ENCODE results near the gene CLDN4. TPM values are rescaled to one million over a fixed set of nuclear protein-coding genes. Genes with fewer than 3 reads are reported as not detected.

The CLDN4 gene
- total and polyA plus RNA-seq, 2 experiments from 2014 or later, result 570 to 909 TPM

GRCh38 chr7:73876973-73877372 is 46.2 kb downstream of the CLDN4 start:
- H3K4me3 ChIP-seq, result no peak overlapping the region
- WGBS (ENCODE audit: low lambda C conversion rate, missing lambda C conversion rate), result 93% methylated on average over 12 of the region's 12 CpGs
- no peaks in the 10 kb centered on the region for H3K9me3 ChIP-seq (ENCODE audit: low read depth)
- DNase-seq (ENCODE audit: low spot score), result no peak
- TF ChIP-seq EZH2phosphoT487 (IDR thresholded peaks at IDR 0.05; ENCODE audit: low read depth, severe bottlenecking, unreplicated experiment), result no peak
- no peak for TF ChIP-seq CTCF (IDR thresholded peaks at IDR 0.05; ENCODE audit: poor library complexity)
- TF ChIP-seq EZH2 (IDR thresholded peaks at IDR 0.05; ENCODE audit: borderline replicate concordance), result no peak
- H2AFZ ChIP-seq, result no peak overlapping the region
- H3K36me3 ChIP-seq (replicated peaks; ENCODE audit: insufficient read depth, low read depth), result no peaks in the 10 kb centered on the region
- H3K27ac ChIP-seq, result no peak overlapping the region
- peaks cover 9% of the 10 kb centered on the region for H3K27me3 ChIP-seq
- no peaks in the 10 kb centered on the region for H4K20me1 ChIP-seq (ENCODE audit: insufficient read depth, poor library complexity, severe bottlenecking)
- H3K4me1 ChIP-seq (ENCODE audit: insufficient read depth), result peaks cover 2% of the 10 kb centered on the region
- H3K4me2 ChIP-seq, result no peak overlapping the region
- no peaks in the 10 kb centered on the region for H3K9me2 ChIP-seq (replicated peaks; ENCODE audit: insufficient read depth)
- H3K79me2 ChIP-seq, result no peaks in the 10 kb centered on the region

GRCh38 chr7:73879977-73880681 is 49.3 kb downstream of the CLDN4 start:
- Histone ChIP-seq H3K9me3 (ENCODE audit: low read depth) (no peaks in the 10 kb centered on the region), H3K36me3 (replicated peaks; ENCODE audit: insufficient read depth, low read depth) (no peaks in the 10 kb centered on the region), H3K9me2 (replicated peaks; ENCODE audit: insufficient read depth) (no peaks in the 10 kb centered on the region), H3K27me3 (peaks cover 9% of the 10 kb centered on the region), H3K4me3 (no peak overlapping the region), H3K4me2 (no peak overlapping the region), H2AFZ (no peak overlapping the region), H3K4me1 (ENCODE audit: insufficient read depth) (no peaks in the 10 kb centered on the region), H4K20me1 (ENCODE audit: insufficient read depth, poor library complexity, severe bottlenecking) (no peaks in the 10 kb centered on the region), H3K27ac (no peak overlapping the region), H3K79me2 (no peaks in the 10 kb centered on the region)
- DNase-seq (ENCODE audit: low spot score), result no peak
- TF ChIP-seq CTCF (IDR thresholded peaks at IDR 0.05; ENCODE audit: poor library complexity) (no peak), EZH2 (IDR thresholded peaks at IDR 0.05; ENCODE audit: borderline replicate concordance) (no peak)
- WGBS (ENCODE audit: low lambda C conversion rate, missing lambda C conversion rate), result 55% methylated on average over 18 of the region's 18 CpGs

GRCh38 chr7:73880755-73881328 is 50.0 kb downstream of the CLDN4 start:
- no peak overlapping the region for H2AFZ ChIP-seq
- no peak overlapping the region for H3K4me3 ChIP-seq
- no peaks in the 10 kb centered on the region for H3K9me2 ChIP-seq (replicated peaks; ENCODE audit: insufficient read depth)
- 92% methylated on average over 13 of the region's 13 CpGs for WGBS (ENCODE audit: low lambda C conversion rate, missing lambda C conversion rate)
- DNase-seq (ENCODE audit: low spot score), result no peak
- no peaks in the 10 kb centered on the region for H3K9me3 ChIP-seq (ENCODE audit: low read depth)
- no peak overlapping the region for H3K27ac ChIP-seq
- no peak overlapping the region for H3K4me2 ChIP-seq
- H4K20me1 ChIP-seq (ENCODE audit: insufficient read depth, poor library complexity, severe bottlenecking), result no peaks in the 10 kb centered on the region
- no peak for TF ChIP-seq CTCF (IDR thresholded peaks at IDR 0.05; ENCODE audit: poor library complexity)
- no peak for TF ChIP-seq EZH2phosphoT487 (IDR thresholded peaks at IDR 0.05; ENCODE audit: low read depth, severe bottlenecking, unreplicated experiment)
- no peak for TF ChIP-seq EZH2 (IDR thresholded peaks at IDR 0.05; ENCODE audit: borderline replicate concordance)
- H3K27me3 ChIP-seq, result peaks cover 9% of the 10 kb centered on the region
- H3K36me3 ChIP-seq (replicated peaks; ENCODE audit: insufficient read depth, low read depth), result no peaks in the 10 kb centered on the region
- H3K79me2 ChIP-seq, result no peaks in the 10 kb centered on the region
- no peaks in the 10 kb centered on the region for H3K4me1 ChIP-seq (ENCODE audit: insufficient read depth)
